HepG2 (cell line): Measurements from ENCODE around the gene FBXL2. TPM values are rescaled to one million over a fixed set of nuclear protein-coding genes. Genes with fewer than 3 reads are reported as not detected.

Source experiments
- ATAC-seq: fragments of 200-7000 bp; cut with Tn5 transposase; 3 replicates; pipeline ENCODE4 v1.9.1; 2020; ENCODE audit warnings: mild to moderate bottlenecking, moderate library complexity
- BruUV-seq: library from RNA; stranded (reverse); fragments of 400-500 nt; replicated peaks from 2 replicates; lab custom pipeline; 2021; lab: Mats Ljungman, UMichigan
- CTCF ChIA-PET: fragments of 300-600 bp; formaldehyde crosslinking; extraction: SDS; loops from one replicate; lab custom pipeline; 2021; ENCODE audit warnings: low total read pairs, inconsistent platforms, low intra/inter-chr PET ratio; lab: Yijun Ruan, JAX
- POLR2A ChIA-PET: fragments of 350-600 bp; sonication (Branson Sonifier 250); formaldehyde crosslinking; loops from one replicate; lab custom pipeline; 2020; ENCODE audit warnings: antibody characterized with exemption, inconsistent platforms; lab: Yijun Ruan, JAX
- DNase-seq: peaks from one replicate; pipeline ENCODE4 v3.0.0-alpha.2; 2015; ENCODE audit warnings: low spot score
- FAIRE-seq: peaks from 3 replicates; lab custom pipeline; 2011; peaks lifted over from hg19 to GRCh38; lab: Jason Lieb, UNC
- H2AFZ ChIP-seq: one replicate; pipeline ENCODE4 v1.6.1; 2011; ENCODE audit warnings: low read length, inconsistent platforms
- H3K27ac ChIP-seq: fragments of 300-600 bp; 3 replicates; pipeline ENCODE4 v1.8.0; 2011; ENCODE audit warnings: mixed run types, mild to moderate bottlenecking, mixed read lengths, low read length, inconsistent platforms; ENCODE audit not compliant: insufficient read depth; ENCODE audit errors: extremely low read length
- H3K27me3 ChIP-seq, 2 experiments: fragments of 200-600 bp in 1 of 2; 2 replicates in 1 of 2; 3 replicates in 1 of 2; pipeline versions ENCODE4 v1.6.0 to v1.8.0; 2011; ENCODE audit warnings: low read length in 2 of 2, mild to moderate bottlenecking in 2 of 2, moderate library complexity in 2 of 2, inconsistent platforms in 1 of 2; ENCODE audit not compliant: insufficient read depth in 2 of 2, control insufficient read depth in 1 of 2
- H3K36me3 ChIP-seq, 2 experiments: fragments of 200-600 bp in 1 of 2; replicated peaks in 1 of 2; 2 replicates in 1 of 2; 3 replicates in 1 of 2; pipeline versions ENCODE4 v1.5.1 to v1.8.0; 2011; ENCODE audit warnings: low read length in 2 of 2, inconsistent platforms in 1 of 2; ENCODE audit not compliant: insufficient read depth in 2 of 2, control insufficient read depth in 1 of 2
- H3K4me1 ChIP-seq: 2 replicates; pipeline ENCODE4 v1.5.1; 2012; ENCODE audit warnings: low read length, inconsistent platforms; ENCODE audit not compliant: insufficient read depth
- H3K4me2 ChIP-seq: 2 replicates; pipeline ENCODE4 v1.6.0; 2011; ENCODE audit warnings: low read depth, low read length, inconsistent platforms
- H3K4me3 ChIP-seq, 3 experiments: fragments of 200-600 bp in 1 of 3; sonication (generic), shearing (Covaris generic) in 1 of 3; replicated peaks in 1 of 3; 2 replicates each; pipeline ENCODE4 v1.5.1; 2011 to 2016; ENCODE audit warnings: low read length in 3 of 3, inconsistent platforms in 2 of 3, low read depth in 2 of 3, mild to moderate bottlenecking in 2 of 3, control low read depth in 1 of 3, mixed read lengths in 1 of 3; ENCODE audit not compliant: insufficient read depth in 1 of 3
- H3K79me2 ChIP-seq: one replicate; pipeline ENCODE4 v1.6.1; 2011; ENCODE audit warnings: low read length, inconsistent platforms; ENCODE audit not compliant: insufficient read depth
- H3K9ac ChIP-seq: 2 replicates; pipeline ENCODE4 v1.6.0; 2011; ENCODE audit warnings: mild to moderate bottlenecking, low read depth, low read length, inconsistent platforms; ENCODE audit not compliant: insufficient read depth
- H3K9me3 ChIP-seq: 2 replicates; pipeline ENCODE4 v1.5.1; 2012; ENCODE audit warnings: mild to moderate bottlenecking, low read length
- H4K20me1 ChIP-seq: 2 replicates; pipeline ENCODE4 v1.6.0; 2011; ENCODE audit warnings: inconsistent platforms, mild to moderate bottlenecking, low read length, moderate library complexity; ENCODE audit not compliant: insufficient read depth
- GPN1 ChIP-seq: sonication (generic); formaldehyde crosslinking; IDR thresholded peaks from 2 replicates; pipeline ENCODE4 v1.5.1; 2020; ENCODE audit warnings: missing genetic modification reagents, borderline replicate concordance
- KDM2A ChIP-seq: sonication (generic); formaldehyde crosslinking; IDR thresholded peaks from 2 replicates; pipeline ENCODE4 v1.4.0; 2020; ENCODE audit warnings: low read depth, missing genetic modification reagents, borderline replicate concordance
- TOE1 ChIP-seq: sonication (generic); formaldehyde crosslinking; IDR thresholded peaks from 2 replicates; pipeline ENCODE4 v1.4.0; 2020; ENCODE audit warnings: mild to moderate bottlenecking, missing genetic modification reagents
- WGBS: methylation state at CpG from one replicate; pipeline ENCODE4 v1.1.6; 2017; ENCODE audit warnings: low lambda C conversion rate; 5-methylcytosine and 5-hydroxymethylcytosine counted together
- in situ Hi-C: cut with HindIII; loops from 2 replicates; pipeline ENCODE4 v1.10.0; 2017; ENCODE audit warnings: low pct_unique_long_range_greater_than_20kb; ENCODE audit not compliant: extremely low pct_ligation_motif_present
- intact Hi-C: fragments of 100-400 bp; cut with micrococcal nuclease; formaldehyde crosslinking; loops from one replicate; pipeline ENCODE4 v1.10.0; 2022; ENCODE audit not compliant: unreplicated experiment
- polyA plus RNA-seq, 8 experiments: library from polyadenylated mRNA; depleted of rRNA in 3 of 8; stranded (reverse) in 7 of 8; unstranded in 1 of 8; fragments of >200 nt; fragmentation: Illumina TruSeq in 4 of 8; extraction: Trizol in 4 of 8; gene quantifications; 2 replicates each; pipeline versions ENCODE4 v1.2.1 to v1.2.3, GENCODE V29; 2011 to 2016; ENCODE audit warnings: low read depth in 4 of 8, missing spikeins in 1 of 8, mixed read lengths in 1 of 8; ENCODE audit not compliant: insufficient read depth in 1 of 8
- total RNA-seq, 5 experiments: library from RNA; depleted of rRNA; stranded (reverse); fragments of >200 nt; fragmentation: Illumina TruSeq; extraction: Trizol; gene quantifications; 2 replicates each; pipeline ENCODE4 v1.2.3, GENCODE V29; 2016; ENCODE audit warnings: low read depth in 1 of 5
- TF ChIP-seq, protein P1 (sequence below): sonication (generic); formaldehyde crosslinking; IDR thresholded peaks from 2 replicates; pipeline ENCODE4 v1.4.0; 2020; ENCODE audit warnings: missing genetic modification reagents
- TF ChIP-seq, protein P2 (sequence below): IDR thresholded peaks from 2 replicates; pipeline ENCODE4 v1.6.1; 2016; ENCODE audit warnings: missing compliant biosample characterization, missing genetic modification reagents, borderline replicate concordance
- TF ChIP-seq, protein P3 (sequence below): sonication (generic); formaldehyde crosslinking; conservative IDR thresholded peaks from 2 replicates; pipeline ENCODE4 v1.8.0; 2022; ENCODE audit warnings: mild to moderate bottlenecking, moderate library complexity, missing genetic modification reagents
- TF ChIP-seq, protein P4 (sequence below): sonication (generic); formaldehyde crosslinking; IDR thresholded peaks from 2 replicates; pipeline ENCODE4 v1.5.0; 2020; ENCODE audit warnings: mild to moderate bottlenecking, missing genetic modification reagents, borderline replicate concordance

The FBXL2 gene
- total and polyA plus RNA-seq, 2 of the 13 experiments (the other 11 are each of a cell fraction or from before 2014, with no cell fraction given): 1.8 to 5.0 TPM

DNA sequence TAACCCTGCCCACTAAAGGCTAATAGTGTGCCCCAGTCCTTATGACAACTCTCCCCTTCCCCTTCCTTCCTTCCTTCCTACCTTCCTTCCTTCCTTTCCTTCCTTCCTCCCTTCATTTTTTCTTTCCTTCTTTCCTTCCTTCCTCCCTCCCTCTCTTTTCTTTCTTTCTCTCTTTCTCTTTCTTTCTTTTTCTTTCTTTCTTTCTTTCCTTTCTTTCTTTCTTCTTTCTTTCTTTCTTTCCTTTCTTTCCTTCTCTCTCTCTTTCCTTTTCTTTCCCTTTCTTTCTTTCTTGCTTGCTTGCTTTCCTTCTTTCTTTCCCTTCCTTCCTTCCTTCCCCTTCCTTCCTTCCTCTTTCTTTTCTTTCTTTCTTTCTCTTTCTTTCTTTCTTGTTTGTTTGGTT, 30.5 kb upstream of the FBXL2 start (continued):
- TF ChIP-seq, protein P1, sequence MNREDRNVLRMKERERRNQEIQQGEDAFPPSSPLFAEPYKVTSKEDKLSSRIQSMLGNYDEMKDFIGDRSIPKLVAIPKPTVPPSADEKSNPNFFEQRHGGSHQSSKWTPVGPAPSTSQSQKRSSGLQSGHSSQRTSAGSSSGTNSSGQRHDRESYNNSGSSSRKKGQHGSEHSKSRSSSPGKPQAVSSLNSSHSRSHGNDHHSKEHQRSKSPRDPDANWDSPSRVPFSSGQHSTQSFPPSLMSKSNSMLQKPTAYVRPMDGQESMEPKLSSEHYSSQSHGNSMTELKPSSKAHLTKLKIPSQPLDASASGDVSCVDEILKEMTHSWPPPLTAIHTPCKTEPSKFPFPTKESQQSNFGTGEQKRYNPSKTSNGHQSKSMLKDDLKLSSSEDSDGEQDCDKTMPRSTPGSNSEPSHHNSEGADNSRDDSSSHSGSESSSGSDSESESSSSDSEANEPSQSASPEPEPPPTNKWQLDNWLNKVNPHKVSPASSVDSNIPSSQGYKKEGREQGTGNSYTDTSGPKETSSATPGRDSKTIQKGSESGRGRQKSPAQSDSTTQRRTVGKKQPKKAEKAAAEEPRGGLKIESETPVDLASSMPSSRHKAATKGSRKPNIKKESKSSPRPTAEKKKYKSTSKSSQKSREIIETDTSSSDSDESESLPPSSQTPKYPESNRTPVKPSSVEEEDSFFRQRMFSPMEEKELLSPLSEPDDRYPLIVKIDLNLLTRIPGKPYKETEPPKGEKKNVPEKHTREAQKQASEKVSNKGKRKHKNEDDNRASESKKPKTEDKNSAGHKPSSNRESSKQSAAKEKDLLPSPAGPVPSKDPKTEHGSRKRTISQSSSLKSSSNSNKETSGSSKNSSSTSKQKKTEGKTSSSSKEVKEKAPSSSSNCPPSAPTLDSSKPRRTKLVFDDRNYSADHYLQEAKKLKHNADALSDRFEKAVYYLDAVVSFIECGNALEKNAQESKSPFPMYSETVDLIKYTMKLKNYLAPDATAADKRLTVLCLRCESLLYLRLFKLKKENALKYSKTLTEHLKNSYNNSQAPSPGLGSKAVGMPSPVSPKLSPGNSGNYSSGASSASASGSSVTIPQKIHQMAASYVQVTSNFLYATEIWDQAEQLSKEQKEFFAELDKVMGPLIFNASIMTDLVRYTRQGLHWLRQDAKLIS: no peak
- no peak for TF ChIP-seq GPN1 (CRISPR knock-in tag)
- TF ChIP-seq, protein P2, sequence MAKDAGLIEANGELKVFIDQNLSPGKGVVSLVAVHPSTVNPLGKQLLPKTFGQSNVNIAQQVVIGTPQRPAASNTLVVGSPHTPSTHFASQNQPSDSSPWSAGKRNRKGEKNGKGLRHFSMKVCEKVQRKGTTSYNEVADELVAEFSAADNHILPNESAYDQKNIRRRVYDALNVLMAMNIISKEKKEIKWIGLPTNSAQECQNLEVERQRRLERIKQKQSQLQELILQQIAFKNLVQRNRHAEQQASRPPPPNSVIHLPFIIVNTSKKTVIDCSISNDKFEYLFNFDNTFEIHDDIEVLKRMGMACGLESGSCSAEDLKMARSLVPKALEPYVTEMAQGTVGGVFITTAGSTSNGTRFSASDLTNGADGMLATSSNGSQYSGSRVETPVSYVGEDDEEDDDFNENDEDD (CRISPR knock-in tag): no peak
- no peak for TF ChIP-seq TOE1
- TF ChIP-seq, all 625 proteins: peak for 0

DNA sequence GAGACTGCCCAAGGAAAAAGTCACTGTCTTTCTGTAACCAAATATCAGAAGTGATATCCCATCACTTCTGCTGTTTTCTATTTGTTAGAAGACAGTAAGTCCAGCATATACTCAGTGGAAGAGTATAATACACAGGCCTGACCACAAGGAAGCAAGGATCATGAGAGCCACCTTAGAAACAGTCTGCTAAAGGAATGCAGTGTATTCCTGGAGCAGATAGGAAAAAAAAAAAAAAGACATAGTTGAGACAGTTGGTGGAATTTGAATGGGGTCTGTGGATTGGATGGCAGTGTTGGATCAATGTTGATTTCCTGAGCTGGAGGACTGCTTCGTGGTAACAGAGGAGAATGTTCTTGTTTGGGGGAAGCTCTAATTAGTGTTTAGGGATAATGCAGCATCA, 26.5 kb upstream of the FBXL2 start:
- CTCF ChIA-PET: no interaction called here
- WGBS: 4% methylated on average over 1 of the region's 1 CpG
- TF ChIP-seq KDM2A (CRISPR knock-in tag): no peak
- TF ChIP-seq, protein P3, sequence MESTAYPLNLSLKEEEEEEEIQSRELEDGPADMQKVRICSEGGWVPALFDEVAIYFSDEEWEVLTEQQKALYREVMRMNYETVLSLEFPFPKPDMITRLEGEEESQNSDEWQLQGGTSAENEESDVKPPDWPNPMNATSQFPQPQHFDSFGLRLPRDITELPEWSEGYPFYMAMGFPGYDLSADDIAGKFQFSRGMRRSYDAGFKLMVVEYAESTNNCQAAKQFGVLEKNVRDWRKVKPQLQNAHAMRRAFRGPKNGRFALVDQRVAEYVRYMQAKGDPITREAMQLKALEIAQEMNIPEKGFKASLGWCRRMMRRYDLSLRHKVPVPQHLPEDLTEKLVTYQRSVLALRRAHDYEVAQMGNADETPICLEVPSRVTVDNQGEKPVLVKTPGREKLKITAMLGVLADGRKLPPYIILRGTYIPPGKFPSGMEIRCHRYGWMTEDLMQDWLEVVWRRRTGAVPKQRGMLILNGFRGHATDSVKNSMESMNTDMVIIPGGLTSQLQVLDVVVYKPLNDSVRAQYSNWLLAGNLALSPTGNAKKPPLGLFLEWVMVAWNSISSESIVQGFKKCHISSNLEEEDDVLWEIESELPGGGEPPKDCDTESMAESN (CRISPR knock-in tag): no peak
- TF ChIP-seq, protein P4, sequence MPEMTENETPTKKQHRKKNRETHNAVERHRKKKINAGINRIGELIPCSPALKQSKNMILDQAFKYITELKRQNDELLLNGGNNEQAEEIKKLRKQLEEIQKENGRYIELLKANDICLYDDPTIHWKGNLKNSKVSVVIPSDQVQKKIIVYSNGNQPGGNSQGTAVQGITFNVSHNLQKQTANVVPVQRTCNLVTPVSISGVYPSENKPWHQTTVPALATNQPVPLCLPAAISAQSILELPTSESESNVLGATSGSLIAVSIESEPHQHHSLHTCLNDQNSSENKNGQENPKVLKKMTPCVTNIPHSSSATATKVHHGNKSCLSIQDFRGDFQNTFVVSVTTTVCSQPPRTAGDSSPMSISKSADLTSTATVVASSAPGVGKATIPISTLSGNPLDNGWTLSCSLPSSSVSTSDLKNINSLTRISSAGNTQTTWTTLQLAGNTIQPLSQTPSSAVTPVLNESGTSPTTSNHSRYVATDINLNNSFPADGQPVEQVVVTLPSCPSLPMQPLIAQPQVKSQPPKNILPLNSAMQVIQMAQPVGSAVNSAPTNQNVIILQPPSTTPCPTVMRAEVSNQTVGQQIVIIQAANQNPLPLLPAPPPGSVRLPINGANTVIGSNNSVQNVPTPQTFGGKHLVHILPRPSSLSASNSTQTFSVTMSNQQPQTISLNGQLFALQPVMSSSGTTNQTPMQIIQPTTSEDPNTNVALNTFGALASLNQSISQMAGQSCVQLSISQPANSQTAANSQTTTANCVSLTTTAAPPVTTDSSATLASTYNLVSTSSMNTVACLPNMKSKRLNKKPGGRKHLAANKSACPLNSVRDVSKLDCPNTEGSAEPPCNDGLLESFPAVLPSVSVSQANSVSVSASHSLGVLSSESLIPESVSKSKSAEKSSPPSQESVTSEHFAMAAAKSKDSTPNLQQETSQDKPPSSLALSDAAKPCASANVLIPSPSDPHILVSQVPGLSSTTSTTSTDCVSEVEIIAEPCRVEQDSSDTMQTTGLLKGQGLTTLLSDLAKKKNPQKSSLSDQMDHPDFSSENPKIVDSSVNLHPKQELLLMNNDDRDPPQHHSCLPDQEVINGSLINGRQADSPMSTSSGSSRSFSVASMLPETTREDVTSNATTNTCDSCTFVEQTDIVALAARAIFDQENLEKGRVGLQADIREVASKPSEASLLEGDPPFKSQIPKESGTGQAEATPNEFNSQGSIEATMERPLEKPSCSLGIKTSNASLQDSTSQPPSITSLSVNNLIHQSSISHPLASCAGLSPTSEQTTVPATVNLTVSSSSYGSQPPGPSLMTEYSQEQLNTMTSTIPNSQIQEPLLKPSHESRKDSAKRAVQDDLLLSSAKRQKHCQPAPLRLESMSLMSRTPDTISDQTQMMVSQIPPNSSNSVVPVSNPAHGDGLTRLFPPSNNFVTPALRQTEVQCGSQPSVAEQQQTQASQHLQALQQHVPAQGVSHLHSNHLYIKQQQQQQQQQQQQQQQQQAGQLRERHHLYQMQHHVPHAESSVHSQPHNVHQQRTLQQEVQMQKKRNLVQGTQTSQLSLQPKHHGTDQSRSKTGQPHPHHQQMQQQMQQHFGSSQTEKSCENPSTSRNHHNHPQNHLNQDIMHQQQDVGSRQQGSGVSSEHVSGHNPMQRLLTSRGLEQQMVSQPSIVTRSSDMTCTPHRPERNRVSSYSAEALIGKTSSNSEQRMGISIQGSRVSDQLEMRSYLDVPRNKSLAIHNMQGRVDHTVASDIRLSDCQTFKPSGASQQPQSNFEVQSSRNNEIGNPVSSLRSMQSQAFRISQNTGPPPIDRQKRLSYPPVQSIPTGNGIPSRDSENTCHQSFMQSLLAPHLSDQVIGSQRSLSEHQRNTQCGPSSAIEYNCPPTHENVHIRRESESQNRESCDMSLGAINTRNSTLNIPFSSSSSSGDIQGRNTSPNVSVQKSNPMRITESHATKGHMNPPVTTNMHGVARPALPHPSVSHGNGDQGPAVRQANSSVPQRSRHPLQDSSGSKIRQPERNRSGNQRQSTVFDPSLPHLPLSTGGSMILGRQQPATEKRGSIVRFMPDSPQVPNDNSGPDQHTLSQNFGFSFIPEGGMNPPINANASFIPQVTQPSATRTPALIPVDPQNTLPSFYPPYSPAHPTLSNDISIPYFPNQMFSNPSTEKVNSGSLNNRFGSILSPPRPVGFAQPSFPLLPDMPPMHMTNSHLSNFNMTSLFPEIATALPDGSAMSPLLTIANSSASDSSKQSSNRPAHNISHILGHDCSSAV (CRISPR knock-in tag): no peak

More for the DNA sequence above, 26.5 kb upstream of the FBXL2 start:
- Histone ChIP-seq H3K4me3 (no peak overlapping the region), H3K4me1 (no peaks in the 10 kb centered on the region), H4K20me1 (no peaks in the 10 kb centered on the region), H3K79me2 (no peaks in the 10 kb centered on the region), H3K4me2 (no peak overlapping the region), H2AFZ (no peak overlapping the region), H3K9me3 (no peaks in the 10 kb centered on the region), H3K27me3 (no peaks in the 10 kb centered on the region), H3K27ac (no peak overlapping the region), H3K9ac (no peak overlapping the region), H3K36me3 (no peaks in the 10 kb centered on the region)
- intact Hi-C loops: no loop called here
- ATAC-seq (no peak), DNase-seq (no peak), FAIRE-seq (no peak)
- in situ Hi-C loops: no loop called here
- POLR2A ChIA-PET: no interaction called here
- no TSS peak for BruUV-seq
